HCT116 (cell line): ENCODE data around the gene GOLPH3L.
"Not testable (repeated sequence)": the region's sequence is repeated elsewhere in the genome, so short reads cannot be mapped to it uniquely, and the experiment has no call there.

Source experiments
- POLR2AphosphoS5 ChIP-seq: IDR thresholded peaks from 2 replicates; pipeline ENCODE4 v1.6.1; 2011; ENCODE audit warnings: mild to moderate bottlenecking, low read depth, low read length, moderate library complexity
- RAD21 ChIP-seq: IDR thresholded peaks from 2 replicates; pipeline ENCODE4 v1.6.1; 2012; ENCODE audit warnings: low read depth, mild to moderate bottlenecking
- YY1 ChIP-seq: IDR thresholded peaks from 2 replicates; pipeline ENCODE4 v1.6.1; 2011; ENCODE audit warnings: low read length, low read depth, moderate library complexity, mild to moderate bottlenecking; ENCODE audit not compliant: insufficient replicate concordance; ENCODE audit errors: extremely low read depth
- ZNF274 ChIP-seq: fragments of 200-500 bp; sonication (Bioruptor generic); IDR thresholded peaks from 2 replicates; pipeline ENCODE4 v1.6.1; 2014; ENCODE audit warnings: mild to moderate bottlenecking, low read depth, low read length, inconsistent platforms
- TF ChIP-seq, protein P1 (sequence below), 3 experiments: fragments of 200-600 bp in 1 of 3; sonication (generic) in 1 of 3; IDR thresholded peaks in 2 of 3; conservative IDR thresholded peaks in 1 of 3; 2 replicates each; pipeline ENCODE4 v1.5.1; 2012 to 2017; ENCODE audit warnings: low read depth in 2 of 3, low read length in 2 of 3, antibody characterized with exemption in 1 of 3, borderline replicate concordance in 1 of 3, control low read depth in 1 of 3, mild to moderate bottlenecking in 1 of 3, mixed read lengths in 1 of 3, mixed run types in 1 of 3, moderate library complexity in 1 of 3; ENCODE audit not compliant: insufficient read depth in 1 of 3
- TF ChIP-seq, protein P2 (sequence below): IDR thresholded peaks from 2 replicates; pipeline ENCODE4 v1.6.1; 2012
- TF ChIP-seq, protein P3 (sequence below): IDR thresholded peaks from 2 replicates; pipeline ENCODE4 v1.6.1; 2012; ENCODE audit warnings: low read depth

DNA sequence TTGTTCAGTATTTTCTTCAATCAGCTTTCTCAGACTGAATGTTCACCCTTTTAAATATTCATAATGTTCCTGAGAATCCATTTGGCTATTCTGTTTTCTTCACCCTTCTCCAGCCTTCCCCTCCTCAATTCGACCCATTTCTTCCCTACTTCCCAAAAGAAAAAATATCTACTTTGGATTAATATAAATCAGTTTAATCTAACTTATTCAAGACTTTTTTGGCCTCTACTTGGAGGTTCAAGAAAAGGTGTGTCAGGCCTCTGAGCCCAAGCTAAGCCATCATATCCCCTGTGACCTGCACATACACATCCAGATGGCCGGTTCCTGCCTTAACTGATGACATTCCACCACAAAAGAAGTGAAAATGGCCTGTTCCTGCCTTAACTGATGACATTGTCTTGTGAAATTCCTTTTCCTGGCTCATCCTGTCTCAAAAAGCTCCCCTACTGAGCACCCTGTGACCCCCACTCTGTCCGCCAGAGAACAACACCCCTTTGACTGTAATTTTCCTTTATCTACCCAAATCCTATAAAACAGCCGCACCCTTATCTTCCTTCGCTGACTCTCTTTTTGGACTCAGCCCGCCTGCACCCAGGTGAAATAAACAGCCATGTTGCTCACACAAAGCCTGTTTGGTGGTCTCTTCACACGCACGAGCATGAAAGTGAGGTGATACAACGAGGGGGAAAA, 55.7 kb downstream of the GOLPH3L start:
- TF ChIP-seq RAD21, POLR2AphosphoS5, YY1, ZNF274: not testable (repeated sequence)
- TF ChIP-seq, protein P1, sequence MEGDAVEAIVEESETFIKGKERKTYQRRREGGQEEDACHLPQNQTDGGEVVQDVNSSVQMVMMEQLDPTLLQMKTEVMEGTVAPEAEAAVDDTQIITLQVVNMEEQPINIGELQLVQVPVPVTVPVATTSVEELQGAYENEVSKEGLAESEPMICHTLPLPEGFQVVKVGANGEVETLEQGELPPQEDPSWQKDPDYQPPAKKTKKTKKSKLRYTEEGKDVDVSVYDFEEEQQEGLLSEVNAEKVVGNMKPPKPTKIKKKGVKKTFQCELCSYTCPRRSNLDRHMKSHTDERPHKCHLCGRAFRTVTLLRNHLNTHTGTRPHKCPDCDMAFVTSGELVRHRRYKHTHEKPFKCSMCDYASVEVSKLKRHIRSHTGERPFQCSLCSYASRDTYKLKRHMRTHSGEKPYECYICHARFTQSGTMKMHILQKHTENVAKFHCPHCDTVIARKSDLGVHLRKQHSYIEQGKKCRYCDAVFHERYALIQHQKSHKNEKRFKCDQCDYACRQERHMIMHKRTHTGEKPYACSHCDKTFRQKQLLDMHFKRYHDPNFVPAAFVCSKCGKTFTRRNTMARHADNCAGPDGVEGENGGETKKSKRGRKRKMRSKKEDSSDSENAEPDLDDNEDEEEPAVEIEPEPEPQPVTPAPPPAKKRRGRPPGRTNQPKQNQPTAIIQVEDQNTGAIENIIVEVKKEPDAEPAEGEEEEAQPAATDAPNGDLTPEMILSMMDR (IDR thresholded peaks at IDR 0.05 in 2 of 3, conservative IDR thresholded peaks at IDR 0.05 in 1 of 3; ENCODE audit: borderline replicate concordance in 1 of 3, insufficient read depth in 1 of 3, low read depth in 2 of 3, low read length in 2 of 3) = not testable (repeated sequence)
- TF ChIP-seq, protein P2, sequence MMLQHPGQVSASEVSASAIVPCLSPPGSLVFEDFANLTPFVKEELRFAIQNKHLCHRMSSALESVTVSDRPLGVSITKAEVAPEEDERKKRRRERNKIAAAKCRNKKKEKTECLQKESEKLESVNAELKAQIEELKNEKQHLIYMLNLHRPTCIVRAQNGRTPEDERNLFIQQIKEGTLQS = not testable (repeated sequence)
- TF ChIP-seq, protein P3, sequence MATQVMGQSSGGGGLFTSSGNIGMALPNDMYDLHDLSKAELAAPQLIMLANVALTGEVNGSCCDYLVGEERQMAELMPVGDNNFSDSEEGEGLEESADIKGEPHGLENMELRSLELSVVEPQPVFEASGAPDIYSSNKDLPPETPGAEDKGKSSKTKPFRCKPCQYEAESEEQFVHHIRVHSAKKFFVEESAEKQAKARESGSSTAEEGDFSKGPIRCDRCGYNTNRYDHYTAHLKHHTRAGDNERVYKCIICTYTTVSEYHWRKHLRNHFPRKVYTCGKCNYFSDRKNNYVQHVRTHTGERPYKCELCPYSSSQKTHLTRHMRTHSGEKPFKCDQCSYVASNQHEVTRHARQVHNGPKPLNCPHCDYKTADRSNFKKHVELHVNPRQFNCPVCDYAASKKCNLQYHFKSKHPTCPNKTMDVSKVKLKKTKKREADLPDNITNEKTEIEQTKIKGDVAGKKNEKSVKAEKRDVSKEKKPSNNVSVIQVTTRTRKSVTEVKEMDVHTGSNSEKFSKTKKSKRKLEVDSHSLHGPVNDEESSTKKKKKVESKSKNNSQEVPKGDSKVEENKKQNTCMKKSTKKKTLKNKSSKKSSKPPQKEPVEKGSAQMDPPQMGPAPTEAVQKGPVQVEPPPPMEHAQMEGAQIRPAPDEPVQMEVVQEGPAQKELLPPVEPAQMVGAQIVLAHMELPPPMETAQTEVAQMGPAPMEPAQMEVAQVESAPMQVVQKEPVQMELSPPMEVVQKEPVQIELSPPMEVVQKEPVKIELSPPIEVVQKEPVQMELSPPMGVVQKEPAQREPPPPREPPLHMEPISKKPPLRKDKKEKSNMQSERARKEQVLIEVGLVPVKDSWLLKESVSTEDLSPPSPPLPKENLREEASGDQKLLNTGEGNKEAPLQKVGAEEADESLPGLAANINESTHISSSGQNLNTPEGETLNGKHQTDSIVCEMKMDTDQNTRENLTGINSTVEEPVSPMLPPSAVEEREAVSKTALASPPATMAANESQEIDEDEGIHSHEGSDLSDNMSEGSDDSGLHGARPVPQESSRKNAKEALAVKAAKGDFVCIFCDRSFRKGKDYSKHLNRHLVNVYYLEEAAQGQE = not testable (repeated sequence)
